GM13976 (cell line): ENCODE measurements around the gene PMEL.

Experiments used
- DNase-seq: peaks from one replicate; pipeline ENCODE4 v3.0.0; 2012; ENCODE audit warnings: low spot score
- CTCF ChIP-seq: IDR thresholded peaks from 2 replicates; pipeline ENCODE4 v1.5.1; 2012; ENCODE audit warnings: borderline replicate concordance, mild to moderate bottlenecking; ENCODE audit not compliant: insufficient read depth; ENCODE audit errors: extremely low read depth, missing control alignments, control extremely low read depth
- in situ Hi-C: fragments of 300-500 bp; cut with MboI; formaldehyde crosslinking; loops from one replicate; pipeline ENCODE4 v1.12.0; 2022; ENCODE audit warnings: low sequenced_read_pairs, mixed read lengths, inconsistent platforms; ENCODE audit not compliant: unreplicated experiment

The PMEL gene

GRCh38 chr12:55963760-55964159 is 2.1 kb downstream of the PMEL start:
- TF ChIP-seq CTCF, result no peak
- DNase-seq, result no peak
- in situ Hi-C loops, result no loop called here

- in situ Hi-C loops, result no loop called here
- no peak for TF ChIP-seq CTCF
- DNase-seq, result no peak
These were observed 8.6 kb downstream of the PMEL start for GRCh38 chr12:55957106-55957859.

GRCh38 chr12:55955800-55956508 is 9.9 kb downstream of the PMEL start:
- DNase-seq, result no peak
- no peak for TF ChIP-seq CTCF
- in situ Hi-C loops, result no loop called here

GRCh38 chr12:55955344-55955743 is 10.5 kb downstream of the PMEL start:
- no peak for TF ChIP-seq CTCF
- in situ Hi-C loops, result no loop called here
- DNase-seq, result no peak

GRCh38 chr12:55946553-55946952 is 19.3 kb downstream of the PMEL start:
- in situ Hi-C loops, result loop anchor here (10.0 kb wide), 1 partner anchor 212 kb away; no protein-coding TSS in a partner anchor
- DNase-seq, result peak; percentile 57

GRCh38 chr12:55942577-55943136 is 23.2 kb downstream of the PMEL start:
- in situ Hi-C loops, result loop anchor here (10.0 kb wide), 1 partner anchor 208 kb away; no protein-coding TSS in a partner anchor
- no peak for DNase-seq

More at GRCh38 chr12:55946553-55946952, 19.3 kb downstream of the PMEL start:
- TF ChIP-seq CTCF, result no peak

More at GRCh38 chr12:55942577-55943136, 23.2 kb downstream of the PMEL start:
- TF ChIP-seq CTCF, result no peak
